ENCODE measurements around the gene QDPR.

DNA sequence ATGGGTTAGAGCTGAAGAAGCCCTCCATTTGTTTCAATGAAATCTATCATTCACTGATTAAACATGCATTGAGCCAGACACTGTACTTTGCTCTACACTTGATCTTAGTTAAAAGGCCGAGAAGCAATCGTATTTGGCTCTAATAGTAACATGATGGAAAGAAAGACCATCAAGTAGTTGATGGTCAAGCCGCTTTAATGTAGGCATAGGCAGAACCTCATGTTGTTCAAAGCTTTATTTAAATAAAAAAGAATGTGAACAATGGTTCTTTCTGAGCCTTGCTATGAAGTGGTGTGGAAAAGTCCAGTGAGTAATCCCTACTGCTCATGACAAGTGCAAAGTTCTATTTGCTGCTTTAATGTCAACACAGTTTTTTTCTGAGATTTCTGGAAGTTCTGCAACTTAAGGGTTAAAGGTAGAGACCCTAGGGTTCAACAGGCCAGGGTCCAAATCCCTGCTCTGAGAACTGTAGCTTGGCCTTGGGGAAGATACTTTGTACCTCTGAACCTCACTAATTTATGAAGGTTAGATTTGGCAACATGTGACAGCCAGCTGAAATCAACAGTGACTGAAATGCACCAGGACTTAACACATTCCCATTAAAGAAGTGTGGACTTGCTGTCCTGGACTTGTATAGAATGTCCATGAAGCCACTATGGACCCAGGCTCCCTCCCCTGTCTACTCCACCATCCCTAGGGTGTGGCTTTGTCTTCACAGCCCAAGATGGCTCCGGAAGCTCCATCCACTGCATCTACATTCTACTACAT, 47.2 kb upstream of the QDPR start:
- TF ChIP-seq CTCF (conservative IDR thresholded peaks at IDR 0.05 in 1 of 2, IDR thresholded peaks at IDR 0.05 in 1 of 2; ENCODE audit: extremely low read depth in 1 of 2, insufficient read depth in 1 of 2, low read depth in 1 of 2, low read length in 2 of 2) = no peak
- TF ChIP-seq EZH2 (IDR thresholded peaks at IDR 0.05; ENCODE audit: borderline replicate concordance, low read length) = no peak
